ENCODE measurements around the gene GDPD5.

The GDPD5 gene

DNA sequence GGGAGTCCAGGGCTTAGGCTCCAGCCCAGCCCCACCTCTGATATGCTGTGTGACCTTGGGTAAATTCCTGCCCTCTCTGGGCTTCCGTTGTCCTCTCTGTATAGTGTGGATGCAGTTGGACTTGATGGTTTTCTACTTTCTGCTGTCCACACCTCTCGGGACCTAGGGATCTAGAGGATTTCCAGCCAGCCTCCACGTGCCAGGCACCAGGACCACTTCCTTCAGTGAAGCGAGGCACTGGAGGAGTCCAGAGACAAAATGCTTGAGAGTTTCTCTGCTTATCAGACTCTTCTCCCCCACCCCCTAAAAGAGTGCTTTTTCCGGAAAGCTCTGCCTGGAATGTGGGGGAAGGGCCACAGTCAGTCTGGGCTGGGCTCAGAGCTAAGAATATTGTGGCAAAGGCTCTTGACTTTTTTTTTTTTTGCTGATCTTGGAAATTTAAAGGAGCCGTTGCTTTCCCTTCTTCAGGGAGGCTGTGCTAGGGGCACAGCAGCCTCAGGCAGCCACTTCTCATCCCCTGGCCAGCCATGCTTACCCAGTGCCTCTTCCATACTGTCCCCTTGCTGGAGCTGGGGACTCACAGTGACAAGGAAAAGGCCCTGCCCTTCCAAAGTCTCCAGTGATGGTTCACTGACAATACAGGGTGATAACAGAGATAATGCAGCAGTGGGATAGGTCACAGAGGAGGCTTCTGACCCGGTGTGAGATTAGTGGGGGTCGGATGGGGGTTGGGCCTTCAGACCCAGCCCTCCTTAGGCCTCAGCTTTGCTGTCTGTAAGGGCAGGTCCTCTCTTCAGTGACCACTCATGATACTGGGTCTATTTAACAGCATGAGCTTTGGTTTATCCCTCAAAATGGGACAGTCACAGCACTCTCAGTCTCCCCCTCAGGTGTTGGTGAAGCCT, 33.5 kb upstream of the GDPD5 start:
- DNase-seq (ENCODE audit: low read depth in 2 of 2) = no peak

DNA sequence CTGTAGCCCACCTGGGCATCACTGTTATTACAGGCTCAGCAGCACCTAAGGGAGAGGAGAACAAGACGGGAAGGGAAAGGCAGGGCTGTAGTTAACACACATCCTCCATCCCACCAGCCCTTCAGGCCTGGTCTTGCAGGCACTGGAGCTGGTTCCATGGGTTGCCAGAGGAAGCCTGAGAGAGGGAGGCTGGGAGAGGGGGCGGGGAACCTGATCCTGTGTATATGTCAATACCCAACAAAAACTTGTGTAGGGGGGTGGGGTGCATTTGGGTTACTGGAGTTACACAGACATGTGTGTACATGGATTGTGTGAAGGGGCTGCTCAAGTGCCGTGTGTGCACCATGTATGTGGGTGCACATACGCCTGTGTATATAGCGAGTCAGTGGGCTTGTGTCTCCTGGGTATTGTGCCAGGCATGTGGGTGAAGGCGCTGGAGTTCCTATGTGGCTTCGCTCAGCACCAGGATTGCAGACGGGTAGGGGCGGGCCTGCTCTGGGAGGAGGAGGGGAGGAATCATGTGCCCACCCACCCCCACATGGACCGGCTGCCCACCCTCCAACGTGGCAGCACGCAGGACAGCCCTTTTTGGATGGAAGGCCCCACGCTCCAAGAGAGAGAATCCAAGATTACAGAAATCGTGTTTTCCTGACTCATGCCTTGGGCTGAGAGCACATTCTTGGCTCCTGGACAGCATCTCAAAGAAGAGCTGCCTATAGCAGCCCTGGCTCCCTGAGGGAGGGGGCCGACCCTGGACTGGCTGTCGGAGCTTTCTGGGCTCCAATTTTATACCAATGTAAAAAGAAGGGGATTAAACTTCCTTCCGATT, 32.1 kb upstream of the GDPD5 start:
- DNase-seq (ENCODE audit: low read depth in 2 of 2) = no peak

DNA sequence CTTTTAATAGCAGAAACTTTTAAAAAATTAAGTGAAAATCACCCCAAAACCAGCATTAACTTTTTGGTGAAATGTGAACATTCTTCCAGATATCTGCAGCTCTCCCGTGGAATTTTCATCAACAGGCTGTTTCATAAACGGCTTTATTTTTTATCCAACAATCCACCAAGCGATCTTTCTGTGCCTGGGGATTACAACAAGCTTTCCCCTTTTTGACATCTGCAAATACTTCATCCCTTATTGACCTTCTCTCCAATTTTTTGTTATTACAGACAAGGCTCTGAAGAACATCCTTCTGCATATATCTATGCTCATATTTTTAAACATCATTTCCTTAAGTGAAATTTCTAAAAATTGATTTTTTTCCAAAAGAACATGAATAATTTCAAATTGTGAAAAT, 30.5 kb upstream of the GDPD5 start:
- no peak for DNase-seq (ENCODE audit: low read depth in 2 of 2)

DNA sequence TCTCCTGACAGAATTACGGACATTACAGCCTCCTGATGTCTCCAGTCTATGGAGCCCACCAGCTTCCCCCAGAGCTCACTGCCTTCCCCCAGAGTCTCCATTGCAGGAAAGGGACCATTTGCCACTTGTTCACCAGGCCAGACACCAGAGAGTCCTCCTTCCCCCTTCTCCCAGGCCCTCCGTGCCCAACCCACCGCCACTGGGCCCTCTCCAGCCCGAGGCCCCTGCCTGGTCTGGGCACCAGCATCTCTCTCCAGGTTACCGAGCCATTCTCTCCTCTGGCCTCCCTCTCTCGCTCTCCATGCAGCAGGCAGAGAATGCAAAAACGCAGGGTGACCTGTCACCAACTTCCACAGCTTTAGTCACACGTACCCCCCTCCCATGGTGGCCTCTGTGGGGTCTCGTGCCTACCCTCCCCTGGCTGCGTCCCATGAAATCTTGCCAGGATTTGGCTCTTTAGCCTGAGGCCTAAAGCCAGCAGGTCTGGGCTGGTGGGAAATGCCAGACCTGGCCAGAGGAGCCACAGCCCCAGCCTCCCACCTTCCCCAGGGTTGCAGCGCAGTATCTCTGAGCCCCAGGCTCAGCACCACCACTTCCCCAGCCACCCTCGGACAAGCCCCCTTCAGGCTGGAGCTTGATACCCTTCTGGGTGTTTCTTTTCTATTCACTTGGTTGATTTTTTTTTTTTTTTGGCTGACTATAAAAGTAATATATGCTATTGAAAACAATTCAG, 29.5 kb upstream of the GDPD5 start:
- no peak for DNase-seq (ENCODE audit: low read depth in 2 of 2)

DNA sequence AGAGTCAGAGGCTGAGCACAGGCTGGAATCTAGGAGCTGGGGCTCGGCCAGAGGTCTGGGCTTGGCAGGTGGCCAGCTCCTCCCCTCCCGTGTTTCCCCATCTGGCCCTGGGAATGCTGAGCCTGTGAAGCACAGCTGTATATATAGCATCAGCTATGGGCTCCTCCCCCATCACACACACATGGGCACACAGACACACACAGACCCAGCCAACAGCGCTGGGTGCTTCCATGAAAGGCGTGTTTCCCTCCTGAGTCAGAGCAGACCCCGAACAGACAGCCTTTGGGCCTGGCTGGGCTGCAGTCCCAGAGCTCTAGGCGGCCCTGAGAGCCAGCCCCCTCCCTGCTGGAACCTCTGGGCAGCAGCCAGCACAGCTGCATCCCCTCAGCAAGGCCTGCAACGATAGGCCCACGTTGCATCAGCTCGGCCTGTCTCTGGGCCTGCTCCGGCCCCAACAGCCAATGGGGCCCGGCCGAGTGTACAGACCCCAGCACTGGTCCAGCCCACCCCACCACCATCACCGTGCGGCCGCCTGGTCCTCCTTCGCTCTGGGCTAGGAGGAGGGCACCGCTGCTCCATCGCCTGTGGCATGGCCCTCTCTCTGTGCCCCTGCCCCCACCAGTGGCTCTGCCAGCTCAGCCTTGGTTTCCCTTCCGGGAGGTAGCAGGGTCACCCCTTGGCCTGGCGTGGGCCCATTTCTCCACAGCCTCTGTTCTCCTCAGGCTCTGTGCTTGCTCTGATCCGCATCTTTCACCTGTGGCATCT, 28.7 kb upstream of the GDPD5 start:
- DNase-seq (ENCODE audit: low read depth in 2 of 2) = no peak

DNA sequence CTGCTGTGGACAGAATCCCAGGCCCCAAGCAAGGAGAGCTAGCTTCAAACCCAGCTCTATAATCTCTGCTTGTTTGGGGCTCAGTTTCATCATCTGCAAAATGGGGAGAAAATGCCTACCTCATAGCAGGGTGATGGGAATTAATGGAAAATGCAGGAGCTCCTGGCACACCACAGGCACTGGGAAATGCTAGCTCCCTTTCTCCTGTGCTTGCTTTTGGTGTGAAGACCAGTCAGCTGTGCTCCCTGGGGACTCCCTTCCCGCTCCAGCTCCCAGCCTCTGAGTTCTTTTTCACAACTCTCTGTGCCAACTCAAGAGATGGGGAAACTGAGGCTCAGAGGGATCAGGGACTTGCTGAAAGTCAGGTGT, 28.1 kb upstream of the GDPD5 start:
- no peak for DNase-seq (ENCODE audit: low read depth in 2 of 2)

DNA sequence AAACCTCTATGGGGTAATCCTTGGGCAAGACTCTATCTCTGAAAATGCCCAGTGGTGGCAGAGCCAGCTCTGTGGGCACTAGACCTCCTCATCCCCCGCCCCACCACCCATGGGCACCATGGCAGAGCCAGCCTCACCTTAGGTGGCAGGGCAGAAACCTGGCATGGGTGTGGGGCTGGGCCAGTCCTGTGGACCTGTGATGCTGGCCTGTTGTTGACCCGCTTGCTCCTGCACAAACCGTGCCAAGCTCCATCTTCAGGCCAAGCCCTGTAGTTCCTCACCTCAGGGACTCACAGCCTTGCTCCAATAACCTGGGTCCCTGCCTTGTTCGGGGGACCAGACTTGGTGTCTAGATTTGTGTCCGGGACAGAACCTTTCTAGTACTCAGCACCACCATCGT, 27.4 kb upstream of the GDPD5 start:
- no peak for DNase-seq (ENCODE audit: low read depth in 2 of 2)

DNA sequence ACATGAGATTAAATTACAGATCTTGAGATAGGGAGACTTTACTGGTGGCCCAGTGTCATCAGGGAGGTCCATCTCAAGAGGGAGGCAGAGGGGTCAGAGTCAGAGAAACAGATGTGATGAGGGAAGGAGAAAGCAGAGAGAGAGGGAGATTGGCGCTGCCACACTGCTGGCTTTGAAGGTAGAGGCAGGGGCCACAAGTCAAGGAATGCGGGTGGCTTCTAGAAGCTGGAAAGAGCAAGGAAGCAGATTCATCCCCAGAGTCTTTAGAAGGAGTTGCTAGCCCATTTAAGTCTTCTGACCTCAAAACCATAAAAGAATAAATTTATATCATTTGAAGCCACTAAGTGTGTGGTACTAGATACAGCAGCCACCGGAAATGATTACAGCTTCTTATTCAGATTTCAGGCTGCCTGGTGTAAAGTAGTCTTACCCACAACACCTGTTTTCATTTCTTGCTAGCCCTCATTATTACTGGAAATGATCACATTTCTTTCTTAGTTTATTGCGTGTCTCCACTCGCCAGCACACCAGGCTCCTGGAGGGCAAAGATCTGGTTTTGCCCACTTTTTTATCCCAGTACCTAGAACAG, 23.7 kb upstream of the GDPD5 start:
- DNase-seq (ENCODE audit: low read depth in 2 of 2) = no peak

DNA sequence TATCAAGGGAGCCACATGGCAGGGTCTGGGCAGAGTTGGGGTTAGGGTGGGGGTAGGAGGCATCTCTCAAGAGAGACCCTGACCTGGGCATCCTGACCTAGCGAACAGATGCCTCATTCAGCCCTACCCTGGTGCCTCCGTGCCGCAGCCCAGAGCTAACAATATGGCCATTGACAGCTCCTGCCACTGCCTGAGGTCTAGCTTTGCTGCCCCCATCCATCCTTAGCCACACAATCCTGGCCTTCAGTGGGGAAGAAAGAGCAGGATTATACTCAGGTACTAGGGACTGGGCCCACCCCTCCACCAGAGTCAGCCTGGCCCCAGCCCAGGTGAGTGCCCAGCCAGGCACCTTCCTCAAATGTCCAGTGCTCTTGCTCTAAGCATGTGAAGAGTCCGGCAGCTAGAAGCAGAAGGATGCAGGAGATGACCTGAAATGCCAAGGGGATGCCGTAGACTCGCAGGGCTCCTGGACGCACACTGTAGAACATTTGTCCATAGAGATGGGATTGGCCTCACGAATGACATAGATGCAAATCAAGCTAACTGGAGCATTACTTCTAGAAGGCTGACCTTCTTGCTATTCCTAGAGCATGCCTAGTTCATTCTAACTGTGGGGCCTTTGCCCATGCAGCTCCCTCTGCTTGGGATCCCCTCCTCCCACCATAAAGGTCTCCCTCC, 23.0 kb upstream of the GDPD5 start:
- no peak for DNase-seq (ENCODE audit: low read depth in 2 of 2)

DNA sequence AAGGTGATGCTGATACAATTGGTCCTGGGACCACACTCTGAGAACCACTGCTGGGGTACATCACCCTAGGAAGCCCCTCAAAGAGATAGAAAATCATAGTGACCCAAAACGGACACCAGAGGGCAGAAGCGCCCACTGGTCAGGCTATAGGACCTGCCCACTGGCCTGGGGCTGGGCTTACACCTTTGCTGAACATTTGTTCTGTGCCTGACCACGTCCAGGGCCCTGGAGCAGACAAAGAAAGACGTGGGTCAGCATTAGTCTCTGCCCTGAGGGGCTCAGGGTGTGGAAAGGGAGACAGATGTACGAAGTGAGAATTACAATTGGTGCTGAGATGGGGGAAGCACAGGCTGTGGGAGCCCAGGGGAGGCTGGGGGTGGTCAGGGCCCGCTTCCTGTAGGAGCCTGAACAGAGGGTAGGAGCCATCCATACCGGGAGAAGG, 21.9 kb upstream of the GDPD5 start:
- DNase-seq (ENCODE audit: low read depth in 2 of 2) = peak in 1 of 2 experiments; percentile 25

DNA sequence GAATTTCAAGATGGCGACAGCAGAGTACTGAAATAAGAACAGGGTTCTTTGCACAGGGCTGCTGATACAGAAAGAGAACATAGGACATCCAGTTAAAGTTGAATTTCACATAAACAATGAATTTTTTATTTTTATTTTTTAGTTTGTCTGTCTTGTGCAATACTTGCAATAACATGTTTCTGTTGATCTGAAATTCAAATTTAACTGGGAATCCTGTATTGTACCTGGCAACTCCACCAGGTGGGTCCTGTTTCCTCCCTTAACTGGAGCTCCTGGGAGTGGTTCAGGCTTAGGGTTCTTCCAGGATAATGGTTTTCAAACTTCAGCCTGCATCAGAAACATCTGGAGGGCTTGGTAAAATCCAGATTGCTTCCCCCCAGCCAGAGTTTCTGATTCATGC, 21.4 kb upstream of the GDPD5 start:
- DNase-seq (ENCODE audit: low read depth in 2 of 2) = no peak

DNA sequence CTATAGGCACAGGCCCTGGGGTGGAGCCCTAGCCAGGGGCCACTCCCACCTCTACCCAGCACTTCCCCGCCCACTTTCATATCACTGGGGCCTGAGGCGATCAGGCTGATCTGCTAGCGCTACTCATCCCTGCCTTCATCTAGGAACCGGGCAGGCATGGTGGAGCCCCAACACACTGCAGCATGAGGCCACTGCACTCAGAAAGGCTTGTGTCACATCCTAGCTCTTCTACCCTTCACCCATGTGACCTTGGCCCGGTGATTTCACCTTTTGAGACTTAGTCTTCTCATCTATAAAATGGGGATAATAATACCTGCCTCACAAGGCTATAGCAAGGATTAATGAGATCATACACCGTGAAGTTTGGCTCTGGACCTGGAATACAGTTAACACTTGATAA, 18.1 kb upstream of the GDPD5 start:
- DNase-seq (ENCODE audit: low read depth in 2 of 2) = no peak

DNA sequence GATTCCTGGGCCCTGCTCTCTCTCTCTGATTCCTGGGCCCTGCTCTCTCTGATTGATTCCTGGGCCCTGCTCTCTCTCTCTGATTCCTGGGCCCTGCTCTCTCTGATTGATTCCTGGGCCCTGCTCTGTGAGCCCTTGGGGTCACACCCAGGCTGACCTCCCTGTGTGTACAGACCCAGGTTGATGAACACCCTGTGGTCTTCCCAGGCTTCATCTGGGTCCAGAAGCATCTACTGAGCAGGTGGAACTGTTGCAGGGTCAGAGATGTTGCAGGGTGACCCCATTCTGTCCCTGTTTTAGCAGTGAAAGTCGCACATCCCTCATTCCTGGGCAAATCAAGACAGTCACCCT, 16.3 kb upstream of the GDPD5 start:
- no peak for DNase-seq (ENCODE audit: low read depth in 2 of 2)

DNA sequence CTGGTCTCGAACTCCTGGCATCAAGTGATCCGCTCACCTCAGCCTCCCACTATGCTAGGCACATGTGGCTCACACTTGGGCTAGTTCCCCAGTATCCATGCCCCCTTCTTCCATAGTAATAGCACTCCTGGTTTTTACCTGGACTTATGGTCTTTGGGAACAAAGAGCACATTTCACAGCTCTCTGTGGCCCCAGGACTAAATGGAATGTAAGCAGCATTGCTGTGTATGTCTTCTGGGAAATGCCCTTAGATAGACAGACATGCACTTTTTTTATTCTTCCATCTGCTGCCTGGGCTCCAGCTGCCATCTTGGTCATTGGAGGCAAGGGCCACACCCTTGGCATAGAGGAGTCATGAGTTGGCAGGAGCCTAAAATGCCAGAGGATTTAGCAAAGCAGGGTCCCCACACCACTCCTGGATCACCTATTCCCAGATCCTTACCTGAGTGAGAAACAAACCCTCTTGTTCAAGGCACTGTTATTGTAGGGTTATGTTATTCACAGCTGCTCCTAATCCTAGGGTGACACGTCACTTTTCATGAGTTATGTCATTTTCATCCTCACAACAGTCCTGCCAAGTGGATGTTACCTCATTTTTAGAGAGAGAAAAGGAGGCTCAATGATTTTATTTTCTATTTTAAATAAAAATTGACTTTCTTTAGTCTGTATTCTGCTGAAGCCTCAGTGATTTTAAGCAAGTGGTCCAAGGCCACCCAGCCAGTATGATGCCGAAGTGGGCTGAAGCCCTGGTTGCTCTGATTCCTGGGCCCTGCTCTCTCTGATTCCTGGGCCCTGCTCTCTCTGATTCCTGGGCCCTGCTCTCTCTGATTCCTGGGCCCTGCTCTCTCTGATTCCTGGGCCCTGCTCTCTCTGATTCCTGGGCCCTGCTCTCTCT, 15.7 kb upstream of the GDPD5 start:
- no peak for DNase-seq (ENCODE audit: low read depth in 2 of 2)

DNA sequence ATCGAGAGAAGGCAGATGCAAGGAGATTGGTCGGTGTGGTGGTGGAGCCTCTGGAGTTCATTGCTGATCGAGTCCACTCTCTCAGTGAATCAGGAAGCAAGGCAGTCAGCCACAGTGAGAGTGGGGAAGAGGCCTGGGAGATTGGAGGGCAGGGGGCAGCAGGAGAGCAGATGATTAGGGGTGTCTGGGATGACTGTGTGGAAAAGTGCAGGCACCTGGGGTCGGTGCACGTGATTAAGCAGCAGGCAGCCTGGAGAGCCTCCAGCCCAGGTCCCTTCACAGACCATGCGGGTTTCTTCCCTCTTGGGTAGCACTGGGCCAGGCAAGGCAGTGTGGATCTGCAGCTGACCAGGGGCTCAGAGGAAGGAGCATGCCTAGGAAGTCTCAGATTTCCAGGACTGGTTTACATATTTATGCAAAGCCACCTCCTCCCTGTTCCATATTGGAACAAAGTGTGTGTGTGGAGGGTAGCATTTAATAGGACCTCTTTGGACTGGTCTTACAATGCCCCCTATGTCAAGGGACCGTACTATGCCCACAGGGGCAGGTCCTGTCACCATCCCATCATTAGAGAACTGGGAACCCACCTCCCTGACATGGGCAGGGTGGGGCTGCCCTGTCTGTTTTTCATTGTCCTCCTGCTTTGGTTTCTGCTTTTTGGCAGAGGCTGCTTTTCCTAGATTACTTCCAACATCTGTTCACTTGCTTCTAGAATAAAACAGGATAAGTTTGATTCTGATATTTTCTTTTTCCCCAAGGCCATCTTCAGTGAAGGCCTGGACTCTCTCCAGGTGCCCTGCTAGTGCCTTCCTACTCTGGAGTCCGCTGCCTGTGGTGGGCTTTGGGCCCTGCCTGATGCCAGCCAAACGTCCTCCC, 14.0 kb upstream of the GDPD5 start:
- DNase-seq (ENCODE audit: low read depth in 2 of 2) = no peak

DNA sequence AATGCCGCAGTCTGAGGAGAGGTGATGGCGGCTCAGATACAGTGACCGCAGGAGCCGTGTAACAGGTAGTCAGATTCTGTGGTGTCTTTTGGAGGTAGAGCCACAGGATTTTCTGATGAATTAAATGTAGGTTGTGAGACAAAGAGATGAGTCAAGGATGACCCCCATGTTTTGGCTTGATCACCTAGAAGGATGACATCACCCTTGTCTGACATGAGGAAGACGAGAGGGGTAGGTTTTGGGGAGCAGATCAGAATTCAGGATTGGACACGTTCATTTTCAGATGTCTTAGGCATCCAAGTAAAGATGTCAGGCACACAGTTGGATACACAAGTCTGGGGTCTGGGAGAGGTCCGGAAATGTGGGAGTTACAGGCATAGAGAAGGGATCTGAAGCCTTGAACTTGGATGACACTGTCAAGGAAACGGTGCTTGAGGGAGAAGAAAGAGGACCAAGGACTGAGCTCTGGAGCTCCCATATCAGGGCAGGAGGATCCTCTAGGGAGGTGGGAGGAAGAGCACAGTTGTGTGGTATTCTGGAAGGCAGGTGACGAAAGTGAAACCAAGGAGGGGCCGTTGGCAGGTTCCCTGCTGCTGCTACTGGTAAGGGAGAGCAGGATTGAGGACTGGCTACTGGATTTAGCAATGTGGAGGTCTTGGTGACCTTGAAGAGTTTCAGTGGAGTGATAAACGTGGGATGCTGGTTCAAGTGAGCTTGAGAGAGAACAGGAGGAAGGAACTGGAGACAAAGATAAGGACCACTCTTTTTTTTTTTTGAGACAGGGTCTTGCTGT, 12.6 kb upstream of the GDPD5 start:
- no peak for DNase-seq (ENCODE audit: low read depth in 2 of 2)

DNA sequence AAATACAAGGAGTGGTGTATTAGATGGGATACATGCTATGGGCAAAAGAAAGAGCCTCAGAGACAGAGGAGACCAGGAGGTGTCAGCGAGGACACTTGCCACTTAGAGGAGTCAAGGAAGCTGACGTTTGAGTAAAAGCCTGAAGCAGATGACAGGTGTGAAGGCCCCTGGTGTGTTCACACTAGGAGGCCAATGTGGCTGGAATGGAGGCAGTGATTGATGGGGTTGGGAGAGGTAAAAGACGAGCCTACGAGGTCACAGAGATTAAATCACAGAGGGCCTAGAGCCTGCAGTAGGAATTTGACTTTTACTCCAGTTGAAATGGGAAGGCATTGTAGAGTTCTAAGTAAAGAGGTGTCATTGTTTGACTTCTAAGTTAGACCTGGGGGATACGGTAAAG, 12.0 kb upstream of the GDPD5 start:
- no peak for DNase-seq (ENCODE audit: low read depth in 2 of 2)
